SK-N-DZ (cell line): ENCODE results near the gene KPNB1.

Experiments
- DNase-seq: peaks from one replicate; pipeline ENCODE4 v3.0.0-alpha.2; 2015; ENCODE audit warnings: low spot score

KPNB1 gene

DNA sequence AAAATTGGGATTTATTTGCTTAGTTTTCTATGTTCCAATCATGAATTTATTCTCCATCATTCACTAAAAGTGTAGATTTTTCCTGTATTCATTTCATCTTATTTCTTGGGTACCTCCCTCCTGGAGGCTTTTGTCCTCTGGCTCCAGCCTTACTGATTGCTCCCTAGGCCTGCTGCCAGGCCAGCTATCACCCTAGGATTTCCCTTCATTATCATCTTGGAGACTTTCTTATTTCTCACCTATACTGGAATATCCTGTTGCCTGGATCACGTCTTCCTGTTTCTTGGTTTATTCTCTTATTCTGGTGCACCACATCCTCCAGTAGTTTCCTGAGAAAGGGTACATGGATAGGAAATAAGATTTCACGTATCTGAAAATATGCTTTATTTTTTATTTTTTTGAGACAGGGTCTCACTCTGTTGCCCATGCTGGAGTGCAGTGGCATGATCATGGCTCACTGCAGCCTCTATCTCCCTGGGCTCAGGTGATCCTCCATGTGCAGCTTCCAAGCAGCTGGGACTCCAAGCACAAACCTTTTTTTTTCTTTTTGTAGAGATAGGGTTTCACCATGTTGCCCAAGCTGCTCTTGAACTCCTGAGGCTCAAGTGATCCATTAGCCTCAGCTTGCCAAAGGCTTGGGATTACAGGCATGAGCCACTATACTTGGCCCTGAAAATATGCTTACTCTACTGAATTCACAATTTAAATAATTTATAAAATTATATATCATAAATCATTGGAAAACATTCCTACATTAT lies 13.3 kb upstream of the KPNB1 start:
- DNase-seq = no peak

DNA sequence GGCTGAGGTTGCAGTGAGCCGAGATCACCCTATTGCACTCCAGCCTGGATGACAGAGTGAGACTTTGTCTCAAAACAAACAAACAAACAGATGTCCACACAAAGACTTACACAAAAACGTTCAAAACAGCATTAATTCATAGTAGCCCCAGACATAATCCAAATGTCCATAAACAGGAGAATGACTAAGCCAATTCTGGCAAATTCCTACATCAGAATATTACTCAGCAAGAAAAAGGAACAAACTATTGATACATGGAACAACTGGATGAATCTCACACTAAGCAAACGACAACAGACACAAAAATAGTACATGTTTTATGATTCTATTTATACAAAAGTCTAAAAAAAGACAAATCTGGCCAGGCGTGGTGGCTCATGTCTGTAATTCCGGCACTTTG lies 10.8 kb upstream of the KPNB1 start:
- DNase-seq = no peak

DNA sequence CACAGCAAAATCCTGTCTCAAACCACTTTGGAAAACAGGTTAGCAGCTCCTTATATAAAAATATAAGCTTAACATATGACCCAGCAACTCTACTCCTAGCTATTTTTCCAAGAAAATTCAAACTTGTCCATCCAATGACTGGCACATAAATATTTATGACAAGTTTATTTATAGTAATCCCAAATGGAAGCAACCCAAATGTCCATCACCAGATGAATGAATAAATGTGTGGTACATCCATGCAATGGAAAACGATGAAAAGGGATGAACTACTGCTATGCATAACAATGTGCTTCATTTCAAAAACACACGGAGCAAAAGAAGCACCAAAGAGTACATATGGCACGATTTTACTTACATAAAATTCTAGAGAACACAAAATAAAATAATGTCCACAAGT lies 9.6 kb upstream of the KPNB1 start:
- no peak for DNase-seq

DNA sequence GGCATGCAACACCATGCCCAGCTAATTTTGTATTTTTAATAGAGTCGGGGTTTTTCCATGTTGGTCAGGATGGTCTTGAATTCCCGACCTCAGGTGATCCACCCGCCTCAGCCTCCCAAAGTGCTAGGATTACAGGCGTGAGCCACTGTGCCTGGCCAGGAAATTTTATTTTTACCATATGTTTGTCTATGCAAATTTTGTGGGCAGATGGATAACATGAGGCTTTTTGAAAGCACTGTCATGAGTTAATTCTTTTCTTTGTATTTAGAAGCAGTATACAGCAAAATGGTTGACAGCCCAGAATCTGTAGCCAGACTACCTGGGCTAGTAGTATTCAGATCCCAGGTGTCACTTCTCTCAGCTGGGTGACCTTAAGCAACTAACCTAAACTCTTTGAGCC lies 8.5 kb upstream of the KPNB1 start:
- no peak for DNase-seq

GRCh38 chr17:47643116-47643515 lies 6.6 kb upstream of the KPNB1 start:
- DNase-seq = no peak

GRCh38 chr17:47644324-47644723 lies 5.4 kb upstream of the KPNB1 start:
- DNase-seq = no peak

- DNase-seq = no peak
Measured at GRCh38 chr17:47649972-47650524, 329 bp downstream of the KPNB1 start.

GRCh38 chr17:47650525-47651522 lies 1.1 kb downstream of the KPNB1 start:
- peak; percentile 98 for DNase-seq

- DNase-seq = no peak
Measured at GRCh38 chr17:47651704-47652103, 2.0 kb downstream of the KPNB1 start.

- no peak for DNase-seq
Measured at GRCh38 chr17:47652570-47652969, 2.9 kb downstream of the KPNB1 start.

DNA sequence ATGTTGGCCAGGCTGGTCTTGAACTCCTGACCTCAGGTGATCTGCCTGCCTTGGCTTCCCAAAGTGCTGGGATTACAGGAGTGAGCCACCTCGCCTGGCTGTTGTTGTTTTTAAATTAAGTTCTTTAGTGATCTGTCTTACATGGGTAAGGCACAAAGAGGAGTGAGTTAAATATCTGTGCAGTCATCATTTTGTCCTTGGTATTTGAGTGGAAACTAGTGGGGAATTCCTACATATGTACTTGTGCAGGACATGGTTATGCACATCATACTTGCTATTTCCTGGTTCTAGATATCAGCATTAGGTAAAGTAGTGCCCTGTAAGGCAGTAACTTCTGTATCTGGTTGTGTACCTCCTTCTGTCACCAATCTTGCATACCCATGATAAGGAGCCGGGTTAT lies 3.7 kb downstream of the KPNB1 start:
- DNase-seq = no peak

DNA sequence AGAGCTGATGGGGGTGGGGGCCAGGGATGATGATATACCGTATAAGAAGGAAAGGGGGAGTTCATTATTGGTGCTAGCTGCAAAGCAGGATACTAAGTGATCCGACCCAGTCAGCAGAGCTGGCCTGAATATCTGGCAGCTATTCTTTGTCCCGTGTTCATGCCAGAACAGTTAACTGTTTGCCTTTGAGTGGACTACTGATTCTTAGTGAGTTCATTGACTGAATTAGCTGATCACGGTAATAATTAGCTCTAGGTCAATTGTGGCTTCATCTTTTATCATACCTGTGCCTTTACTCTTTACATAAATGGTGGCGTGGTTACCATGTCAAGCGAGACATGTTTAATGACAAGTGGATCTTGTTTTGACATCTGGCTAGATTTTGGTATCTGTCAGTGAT lies 5.3 kb downstream of the KPNB1 start:
- DNase-seq = no peak

GRCh38 chr17:47660064-47660492 lies 10.4 kb downstream of the KPNB1 start:
- DNase-seq = no peak

GRCh38 chr17:47663912-47664623 lies 14.3 kb downstream of the KPNB1 start:
- peak; percentile 69 for DNase-seq

GRCh38 chr17:47664624-47664941 lies 14.9 kb downstream of the KPNB1 start:
- no peak for DNase-seq

DNA sequence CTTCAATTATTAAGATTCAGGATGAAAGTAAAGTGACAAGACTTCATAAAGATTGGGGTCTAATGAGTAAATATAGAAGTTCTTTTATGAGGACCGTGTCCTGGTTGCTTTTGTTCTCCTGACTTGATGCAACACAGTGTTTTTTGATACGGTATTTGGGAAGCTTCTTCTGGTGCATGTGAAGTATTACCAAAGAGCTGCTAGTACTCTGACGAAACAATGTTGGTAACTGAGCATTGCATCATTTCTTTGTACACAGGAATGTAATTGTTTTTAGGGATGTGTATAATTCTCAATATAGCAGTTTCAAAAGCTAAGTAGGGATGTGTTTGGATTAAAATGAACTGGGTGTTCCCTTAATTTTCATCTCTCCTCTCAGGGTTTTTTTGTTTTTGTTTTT lies 15.9 kb downstream of the KPNB1 start:
- no peak for DNase-seq

- DNase-seq = no peak
Measured at GRCh38 chr17:47669081-47669480, 19.4 kb downstream of the KPNB1 start.

DNA sequence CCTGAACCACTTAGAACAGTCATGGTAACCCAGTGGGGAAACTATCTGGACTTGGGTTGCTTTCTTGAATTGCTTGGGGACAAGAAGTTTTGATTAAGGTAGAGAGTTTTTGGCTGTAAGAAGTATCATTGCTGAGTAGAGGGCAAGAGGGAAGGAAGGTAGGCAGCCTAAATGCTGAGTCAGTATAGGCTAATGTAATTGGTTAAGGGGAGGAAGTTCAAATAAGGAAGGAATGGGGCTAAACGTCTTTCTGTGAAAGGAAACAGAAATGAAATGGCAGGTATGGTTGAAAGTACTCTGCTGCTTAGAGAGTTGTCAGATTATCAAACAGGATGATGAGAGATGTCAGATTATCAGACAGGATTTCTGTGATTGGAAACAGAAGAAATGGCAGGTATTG lies 20.3 kb downstream of the KPNB1 start:
- no peak for DNase-seq

DNA sequence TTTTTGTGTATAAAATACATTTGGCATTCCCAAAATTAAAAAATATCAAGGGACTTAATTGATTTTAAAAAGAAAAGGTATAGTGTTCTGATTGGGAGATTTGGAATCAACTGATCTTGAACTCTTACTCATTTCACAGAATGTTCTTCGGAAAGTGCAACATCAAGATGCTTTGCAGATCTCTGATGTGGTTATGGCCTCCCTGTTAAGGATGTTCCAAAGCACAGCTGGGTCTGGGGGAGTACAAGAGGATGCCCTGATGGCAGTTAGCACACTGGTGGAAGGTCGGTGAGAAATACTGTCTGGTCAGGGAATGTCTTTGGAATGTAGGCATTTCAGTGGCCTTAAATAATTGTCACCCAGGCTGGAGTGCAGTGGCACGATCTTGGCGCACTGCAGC lies 24.8 kb downstream of the KPNB1 start:
- no peak for DNase-seq

DNA sequence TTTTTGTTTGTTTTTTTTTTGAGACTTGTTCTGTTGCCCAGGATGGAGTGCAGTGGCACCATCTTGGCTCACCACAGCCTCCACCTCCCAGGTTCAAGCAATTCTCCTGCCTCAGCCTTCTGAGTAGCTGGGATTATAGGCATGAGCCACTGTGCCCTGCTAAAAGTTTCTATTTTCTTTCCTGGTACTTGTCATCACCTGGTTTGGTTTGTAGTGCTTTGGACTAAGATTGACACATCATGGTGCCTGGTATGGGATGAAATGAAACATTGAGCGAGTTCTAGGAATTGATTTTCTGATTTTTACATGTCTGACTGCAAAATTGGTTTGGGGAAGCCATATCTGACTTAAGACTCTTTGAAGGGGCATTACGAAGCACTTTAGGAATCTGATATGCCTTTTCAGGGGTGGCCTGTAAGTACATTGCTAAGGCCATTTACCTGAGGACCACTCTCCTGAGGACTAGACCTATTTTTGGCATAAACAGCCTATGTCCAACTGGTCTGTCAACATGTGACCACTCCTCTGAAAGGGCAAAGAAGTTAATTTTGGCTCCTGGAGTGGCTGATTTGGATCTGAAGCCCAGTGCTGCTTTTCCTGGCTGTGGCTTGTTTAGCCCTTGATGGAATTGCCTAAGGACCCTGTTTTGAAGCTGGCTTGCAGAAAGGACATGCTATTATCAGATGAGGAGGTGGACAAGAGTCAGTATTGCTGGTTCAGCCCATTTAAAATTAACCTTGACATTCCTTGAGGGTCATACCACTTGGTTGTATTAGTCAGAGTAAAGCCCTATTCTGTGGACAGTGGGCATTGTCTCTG lies 25.9 kb downstream of the KPNB1 start:
- DNase-seq = no peak

DNA sequence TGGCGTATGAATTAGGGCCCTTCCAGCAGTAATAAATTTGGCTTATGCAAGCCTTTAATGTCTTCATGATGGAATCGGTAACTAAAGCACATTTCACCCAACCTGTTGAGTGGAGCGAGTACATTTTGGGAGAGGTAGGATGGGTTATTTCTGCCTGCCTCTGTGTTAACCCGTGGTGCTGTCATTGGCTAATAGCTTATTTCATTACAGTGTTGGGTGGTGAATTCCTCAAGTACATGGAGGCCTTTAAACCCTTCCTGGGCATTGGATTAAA lies 26.4 kb downstream of the KPNB1 start:
- DNase-seq = no peak
